G401 (cell line): Measurements from ENCODE around the gene PAPOLB. TPM values are rescaled to one million over a fixed set of nuclear protein-coding genes. Genes with fewer than 3 reads are reported as not detected.

Experiments used
- DNase-seq: peaks from one replicate; pipeline ENCODE4 v3.0.0-alpha.2; 2015; ENCODE audit warnings: low spot score
- in situ Hi-C: cut with HindIII; loops from 2 replicates; pipeline ENCODE4 v1.10.0; 2016; ENCODE audit warnings: low sequenced_read_pairs, mixed read lengths
- total RNA-seq: library from RNA; depleted of rRNA; stranded (reverse); fragments of >200 nt; shearing (Covaris generic); gene quantifications from 2 replicates; pipeline ENCODE4 v1.2.3, GENCODE V29; 2014; rRNA removed

PAPOLB gene
- total RNA-seq, 1 experiment from 2014 or later, result 0.34 TPM

GRCh38 chr7:4809666-4810065 lies 52.2 kb downstream of the PAPOLB start:
- DNase-seq, result no peak
- in situ Hi-C loops, result no loop called here

DNA sequence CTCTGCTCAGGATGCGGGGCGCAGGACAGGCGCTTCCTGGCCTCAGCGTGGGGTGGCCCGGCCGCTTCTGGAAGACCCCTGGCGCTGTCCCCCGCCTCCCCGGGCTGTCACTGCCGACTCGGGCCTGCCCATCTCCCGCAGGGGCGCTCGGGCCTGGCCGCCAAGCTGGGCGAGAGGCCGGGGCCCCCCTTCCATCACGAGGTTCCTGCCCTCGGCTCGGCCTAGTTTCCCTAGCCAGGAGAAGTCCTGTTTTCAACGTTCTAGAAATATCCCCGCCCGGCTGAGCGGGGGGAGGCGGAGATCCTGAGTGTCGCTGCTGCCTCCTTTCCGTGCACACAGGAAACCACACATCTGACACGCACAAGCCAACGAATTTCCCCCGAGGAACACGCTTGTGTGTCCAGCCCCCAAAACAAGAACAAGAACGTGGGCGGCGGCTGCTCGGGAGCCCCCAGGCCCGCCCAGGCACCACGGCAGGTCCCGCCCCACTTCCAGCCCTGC lies 52.7 kb downstream of the PAPOLB start:
- in situ Hi-C loops, result no loop called here
- DNase-seq, result no peak

- DNase-seq, result no peak
- in situ Hi-C loops, result no loop called here
These were observed 53.3 kb downstream of the PAPOLB start for GRCh38 chr7:4808565-4808964.

DNA sequence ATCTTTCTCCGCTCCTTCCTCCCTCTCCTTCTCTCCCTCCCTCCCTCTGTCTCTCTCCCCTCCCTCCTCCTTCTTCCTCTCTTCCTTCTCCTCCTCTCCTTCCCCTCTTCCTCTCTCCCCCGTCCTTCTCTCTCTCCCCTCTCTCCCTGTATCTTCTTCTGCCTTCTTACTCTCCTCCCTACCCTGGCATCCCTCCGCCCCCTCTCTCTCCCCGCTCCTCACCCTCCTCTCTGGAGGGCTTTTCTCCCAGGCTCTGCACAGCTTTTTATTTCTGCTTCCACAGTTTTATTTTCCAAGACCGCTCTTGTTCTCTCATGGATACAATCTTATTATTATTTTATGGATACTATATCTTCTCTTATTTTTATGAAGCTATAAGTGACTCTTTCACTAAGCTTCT lies 53.8 kb downstream of the PAPOLB start:
- in situ Hi-C loops, result no loop called here
- DNase-seq, result no peak

Other genes with a start within 250 kb of the PAPOLB start
- 13.4 and 20.8 TPM in 2 replicates for gene FOXK1, start 179.7 kb downstream of the PAPOLB start, total RNA-seq
- gene AP5Z1, start 86.4 kb downstream of the PAPOLB start, total RNA-seq, result 53.5 and 56.9 TPM in 2 replicates
- 7.3 and 14.8 TPM in 2 replicates for gene RADIL, start 21.7 kb upstream of the PAPOLB start, total RNA-seq
- not detected in 2 replicates for gene MMD2, start 97.2 kb upstream of the PAPOLB start, total RNA-seq
- gene RBAK, start 183.8 kb upstream of the PAPOLB start, total RNA-seq, result 3.9 and 5.4 TPM in 2 replicates